HCT116 (cell line): Measurements from ENCODE around the gene COBLL1. TPM values are rescaled to one million over a fixed set of nuclear protein-coding genes. Genes with fewer than 3 reads are reported as not detected.

Experiments
- ATAC-seq: fragments of 200-7000 bp; cut with Tn5 transposase; 2 replicates; pipeline ENCODE4 v1.9.1; 2020; ENCODE audit warnings: mild to moderate bottlenecking, moderate library complexity
- BruUV-seq: library from RNA; stranded (reverse); fragments of 400-500 nt; replicated peaks from 2 replicates; lab custom pipeline; 2021; lab: Mats Ljungman, UMichigan
- CTCF ChIA-PET: fragments of 300-600 bp; sonication (Branson Sonifier 250); formaldehyde crosslinking; loops from one replicate; lab custom pipeline; 2021; ENCODE audit warnings: antibody characterized with exemption; lab: Charles Lee
- POLR2A ChIA-PET: fragments of 300-600, 350-600 bp; sonication (Branson Sonifier 250); formaldehyde crosslinking; loops from one replicate; lab custom pipeline; 2021; ENCODE audit warnings: antibody characterized with exemption; lab: Charles Lee
- RAD21 ChIA-PET, 2 experiments: fragments of 300-600 bp; sonication (Branson Sonifier 250); formaldehyde crosslinking; loops; one replicate each; lab custom pipeline; 2023; ENCODE audit warnings: low total read pairs in 2 of 2; ENCODE audit not compliant: uncharacterized antibody in 2 of 2, unreplicated experiment in 2 of 2, low non-redundant PET in 1 of 2; lab: Charles Lee
- DNase-seq: peaks from one replicate; pipeline ENCODE4 v3.0.0-alpha.2; 2010; ENCODE audit warnings: low read depth, low spot score
- H2AFZ ChIP-seq: fragments of 200-600 bp; shearing (Covaris generic), sonication (generic); 2 replicates; pipeline ENCODE4 v1.6.1; 2017; ENCODE audit warnings: low read depth, mixed run types, mixed read lengths, antibody characterized with exemption, low read length; ENCODE audit not compliant: poor library complexity, severe bottlenecking
- H3K27ac ChIP-seq: 2 replicates; pipeline ENCODE4 v1.5.1; 2012; ENCODE audit warnings: low read depth, low read length
- H3K27me3 ChIP-seq: fragments of 200-600 bp; sonication (generic); 2 replicates; pipeline ENCODE4 v1.6.1; 2016; ENCODE audit warnings: mixed run types, low read length, mixed read lengths; ENCODE audit not compliant: insufficient read depth
- H3K36me3 ChIP-seq, 2 experiments: fragments of 200-500 bp in 1 of 2; fragments of 200-600 bp in 1 of 2; sonication (Bioruptor generic) in 1 of 2; sonication (generic) in 1 of 2; 2 replicates each; pipeline versions ENCODE4 v1.5.1 to v1.6.1; 2014 to 2016; ENCODE audit warnings: low read length in 2 of 2, inconsistent platforms in 1 of 2, mixed read lengths in 1 of 2, mixed run types in 1 of 2; ENCODE audit not compliant: insufficient read depth in 2 of 2, control insufficient read depth in 1 of 2
- H3K4me1 ChIP-seq, 2 experiments: fragments of 200-600 bp in 1 of 2; sonication (generic) in 1 of 2; 2 replicates each; pipeline versions ENCODE4 v1.5.1 to v1.6.1; 2012 to 2017; ENCODE audit warnings: low read length in 2 of 2, inconsistent platforms in 1 of 2, mild to moderate bottlenecking in 1 of 2, mixed read lengths in 1 of 2, mixed run types in 1 of 2, moderate library complexity in 1 of 2; ENCODE audit not compliant: insufficient read depth in 2 of 2, control insufficient read depth in 1 of 2
- H3K4me2 ChIP-seq: fragments of 200-600 bp; sonication (generic); 2 replicates; pipeline ENCODE4 v1.6.1; 2017; ENCODE audit warnings: mixed run types, low read length, mixed read lengths
- H3K4me3 ChIP-seq, 2 experiments: fragments of 200-600 bp in 1 of 2; sonication (generic) in 1 of 2; replicated peaks in 1 of 2; 2 replicates each; pipeline ENCODE4 v1.5.1; 2011 to 2016; ENCODE audit warnings: low read length in 2 of 2, control low read depth in 1 of 2, low read depth in 1 of 2, mild to moderate bottlenecking in 1 of 2, mixed read lengths in 1 of 2, mixed run types in 1 of 2
- H3K79me2 ChIP-seq: fragments of 200-600 bp; sonication (generic); 2 replicates; pipeline ENCODE4 v1.6.1; 2017; ENCODE audit warnings: mild to moderate bottlenecking, mixed run types, low read length, moderate library complexity, mixed read lengths; ENCODE audit not compliant: insufficient read depth
- H3K9ac ChIP-seq: fragments of 200-600 bp; sonication (generic); 2 replicates; pipeline ENCODE4 v1.6.1; 2016; ENCODE audit warnings: low read length, mixed read lengths
- H3K9me2 ChIP-seq: fragments of 200-600 bp; sonication (generic), shearing (Covaris generic); 2 replicates; pipeline ENCODE4 v1.6.1; 2017; ENCODE audit warnings: mixed run types, mild to moderate bottlenecking, moderate library complexity; ENCODE audit not compliant: insufficient read depth
- H3K9me3 ChIP-seq, 2 experiments: fragments of 200-500 bp in 1 of 2; fragments of 200-600 bp in 1 of 2; sonication (Bioruptor generic) in 1 of 2; sonication (generic) in 1 of 2; 2 replicates each; pipeline ENCODE4 v1.6.1; 2014 to 2017; ENCODE audit warnings: low read length in 2 of 2, mixed read lengths in 2 of 2, inconsistent platforms in 1 of 2, low read depth in 1 of 2, mild to moderate bottlenecking in 1 of 2, mixed run types in 1 of 2, moderate library complexity in 1 of 2; ENCODE audit not compliant: control insufficient read depth in 1 of 2, insufficient read depth in 1 of 2
- H4K20me1 ChIP-seq: fragments of 200-600 bp; sonication (generic), shearing (Covaris generic); 2 replicates; pipeline ENCODE4 v1.6.1; 2017; ENCODE audit warnings: mixed run types, mild to moderate bottlenecking, moderate library complexity; ENCODE audit not compliant: insufficient read depth
- CEBPB ChIP-seq: IDR thresholded peaks from 2 replicates; pipeline ENCODE4 v1.6.1; 2012; ENCODE audit warnings: low read depth
- ELF1 ChIP-seq: IDR thresholded peaks from 2 replicates; pipeline ENCODE4 v1.6.1; 2012; ENCODE audit warnings: low read depth, borderline replicate concordance
- EZH2 ChIP-seq: fragments of 200-600 bp; sonication (generic); IDR thresholded peaks from 2 replicates; pipeline ENCODE4 v1.6.1; 2017; ENCODE audit warnings: antibody characterized with exemption, mixed run types
- EZH2phosphoT487 ChIP-seq: fragments of 200-600 bp; IDR thresholded peaks from 2 replicates; pipeline ENCODE4 v1.6.1; 2018; ENCODE audit warnings: antibody characterized with exemption, borderline replicate concordance
- FOSL1 ChIP-seq: IDR thresholded peaks from 2 replicates; pipeline ENCODE4 v1.6.1; 2012; ENCODE audit warnings: low read depth
- JUND ChIP-seq: IDR thresholded peaks from 2 replicates; pipeline ENCODE4 v1.6.1; 2012
- POLR2AphosphoS5 ChIP-seq: IDR thresholded peaks from 2 replicates; pipeline ENCODE4 v1.6.1; 2011; ENCODE audit warnings: mild to moderate bottlenecking, low read depth, low read length, moderate library complexity
- TCF7L2 ChIP-seq: IDR thresholded peaks from 2 replicates; pipeline ENCODE4 v1.7.0; 2011; ENCODE audit warnings: borderline replicate concordance, inconsistent platforms; ENCODE audit not compliant: insufficient read depth, insufficient read length; ENCODE audit errors: extremely low read depth
- ZFX ChIP-seq: fragments of 450-650 bp; IDR thresholded peaks from 2 replicates; pipeline ENCODE4 v1.6.1; 2017
- intact Hi-C: fragments of 100-400 bp; cut with micrococcal nuclease; formaldehyde crosslinking; loops from 2 replicates; pipeline ENCODE4 v1.10.0; 2022
- total RNA-seq: library from RNA; stranded (reverse); gene quantifications from one replicate; pipeline ENCODE4 v1.2.1, GENCODE V29; 2021; ENCODE audit not compliant: unreplicated experiment
- TF ChIP-seq, protein P1 (sequence below): IDR thresholded peaks from 2 replicates; pipeline ENCODE4 v1.6.1; 2012
- TF ChIP-seq, protein P2 (sequence below): IDR thresholded peaks from 2 replicates; pipeline ENCODE4 v1.6.1; 2011; ENCODE audit warnings: mild to moderate bottlenecking, low read length, moderate library complexity; ENCODE audit not compliant: insufficient replicate concordance; ENCODE audit errors: extremely low read depth
- TF ChIP-seq, protein P3 (sequence below), 3 experiments: fragments of 200-600 bp in 1 of 3; sonication (generic) in 1 of 3; IDR thresholded peaks in 2 of 3; conservative IDR thresholded peaks in 1 of 3; 2 replicates each; pipeline ENCODE4 v1.5.1; 2012 to 2017; ENCODE audit warnings: low read depth in 2 of 3, low read length in 2 of 3, antibody characterized with exemption in 1 of 3, borderline replicate concordance in 1 of 3, control low read depth in 1 of 3, mild to moderate bottlenecking in 1 of 3, mixed read lengths in 1 of 3, mixed run types in 1 of 3, moderate library complexity in 1 of 3; ENCODE audit not compliant: insufficient read depth in 1 of 3

The COBLL1 gene
- total RNA-seq, 1 experiment from 2014 or later: 3.6 TPM

DNA sequence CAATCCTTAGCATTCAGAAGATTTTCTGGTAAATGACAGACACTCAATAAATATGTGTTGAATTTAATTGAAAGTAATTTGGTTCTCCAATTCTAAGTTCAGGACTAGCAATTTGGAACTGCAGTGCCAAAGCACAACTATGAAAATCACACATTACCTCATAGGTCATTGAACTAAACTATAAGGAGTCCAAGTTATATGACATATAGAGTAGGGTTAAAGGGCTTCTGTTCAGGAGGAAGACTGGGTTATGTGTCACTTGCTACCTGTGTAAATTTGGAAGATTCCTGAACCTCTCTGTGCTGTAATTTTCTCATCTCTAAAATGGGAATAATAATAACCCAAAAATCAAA is 27.8 kb upstream of the COBLL1 start:
- Histone ChIP-seq H3K9me2 (no peaks in the 10 kb centered on the region), H3K79me2 (no peaks in the 10 kb centered on the region), H3K9ac (no peak overlapping the region), H3K27ac (no peak overlapping the region), H3K4me1 (no peaks in the 10 kb centered on the region), H4K20me1 (no peaks in the 10 kb centered on the region), H2AFZ (no peak overlapping the region), H3K9me3 (no peaks in the 10 kb centered on the region), H3K4me2 (no peak overlapping the region), H3K36me3 (no peaks in the 10 kb centered on the region), H3K27me3 (no peaks in the 10 kb centered on the region), H3K4me3 (no peak overlapping the region)
- DNase-seq (no peak), ATAC-seq (no peak)
- ChIA-PET RAD21 (no interaction called here), POLR2A (no interaction called here), CTCF (interaction anchor here (1.1 kb wide), 1 partner anchor 27 kb away, joined by 3 read pairs; the partner anchor contains the start of gene COBLL1)
- intact Hi-C loops: no loop called here
- BruUV-seq: no TSS peak
- TF ChIP-seq, protein P1, sequence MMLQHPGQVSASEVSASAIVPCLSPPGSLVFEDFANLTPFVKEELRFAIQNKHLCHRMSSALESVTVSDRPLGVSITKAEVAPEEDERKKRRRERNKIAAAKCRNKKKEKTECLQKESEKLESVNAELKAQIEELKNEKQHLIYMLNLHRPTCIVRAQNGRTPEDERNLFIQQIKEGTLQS: no peak
- no peak for TF ChIP-seq CEBPB
- TF ChIP-seq, protein P2, sequence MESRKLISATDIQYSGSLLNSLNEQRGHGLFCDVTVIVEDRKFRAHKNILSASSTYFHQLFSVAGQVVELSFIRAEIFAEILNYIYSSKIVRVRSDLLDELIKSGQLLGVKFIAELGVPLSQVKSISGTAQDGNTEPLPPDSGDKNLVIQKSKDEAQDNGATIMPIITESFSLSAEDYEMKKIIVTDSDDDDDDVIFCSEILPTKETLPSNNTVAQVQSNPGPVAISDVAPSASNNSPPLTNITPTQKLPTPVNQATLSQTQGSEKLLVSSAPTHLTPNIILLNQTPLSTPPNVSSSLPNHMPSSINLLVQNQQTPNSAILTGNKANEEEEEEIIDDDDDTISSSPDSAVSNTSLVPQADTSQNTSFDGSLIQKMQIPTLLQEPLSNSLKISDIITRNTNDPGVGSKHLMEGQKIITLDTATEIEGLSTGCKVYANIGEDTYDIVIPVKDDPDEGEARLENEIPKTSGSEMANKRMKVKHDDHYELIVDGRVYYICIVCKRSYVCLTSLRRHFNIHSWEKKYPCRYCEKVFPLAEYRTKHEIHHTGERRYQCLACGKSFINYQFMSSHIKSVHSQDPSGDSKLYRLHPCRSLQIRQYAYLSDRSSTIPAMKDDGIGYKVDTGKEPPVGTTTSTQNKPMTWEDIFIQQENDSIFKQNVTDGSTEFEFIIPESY: no peak

DNA sequence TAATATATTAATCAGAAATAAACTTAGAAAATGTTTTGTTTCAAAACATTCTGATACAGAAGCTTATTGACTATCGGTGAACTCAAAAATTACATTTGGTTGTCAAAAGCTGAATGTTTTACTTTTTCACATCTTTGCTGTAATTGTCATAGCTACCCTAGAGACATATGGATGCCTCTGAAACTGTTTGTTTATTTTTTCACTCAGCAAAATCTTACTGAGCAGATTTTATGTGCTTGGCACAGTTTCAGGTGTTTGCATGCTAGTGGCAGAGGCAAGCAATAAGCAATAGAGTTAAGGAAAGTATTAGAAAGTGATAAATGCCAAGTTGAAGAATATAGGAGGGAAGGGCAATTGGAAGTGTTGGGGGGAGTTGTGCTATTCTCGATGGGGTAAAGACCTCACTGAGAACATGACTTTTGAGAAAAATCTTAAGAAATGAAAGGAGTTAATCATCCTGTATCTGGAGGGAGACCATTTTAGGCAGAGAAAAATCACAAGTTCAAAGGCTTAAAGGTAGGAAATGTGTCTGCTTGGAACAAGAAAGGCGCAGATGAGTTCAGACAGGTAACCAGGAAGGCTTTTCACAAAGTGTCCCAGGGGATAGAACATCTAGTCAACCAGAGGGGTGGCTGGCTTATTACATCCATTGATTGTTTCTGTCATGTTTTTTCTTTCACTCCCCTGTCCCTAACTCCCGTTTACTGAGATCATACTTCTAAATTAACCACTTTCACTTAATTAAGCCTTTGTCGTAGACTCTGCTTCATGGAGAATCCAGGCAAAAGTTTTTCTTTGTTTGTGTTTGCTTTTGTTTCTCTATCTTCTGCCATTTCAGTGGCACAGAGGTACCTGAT is 27.2 kb upstream of the COBLL1 start:
- BruUV-seq: no TSS peak
- DNase-seq: no peak
- TF ChIP-seq, protein P3, sequence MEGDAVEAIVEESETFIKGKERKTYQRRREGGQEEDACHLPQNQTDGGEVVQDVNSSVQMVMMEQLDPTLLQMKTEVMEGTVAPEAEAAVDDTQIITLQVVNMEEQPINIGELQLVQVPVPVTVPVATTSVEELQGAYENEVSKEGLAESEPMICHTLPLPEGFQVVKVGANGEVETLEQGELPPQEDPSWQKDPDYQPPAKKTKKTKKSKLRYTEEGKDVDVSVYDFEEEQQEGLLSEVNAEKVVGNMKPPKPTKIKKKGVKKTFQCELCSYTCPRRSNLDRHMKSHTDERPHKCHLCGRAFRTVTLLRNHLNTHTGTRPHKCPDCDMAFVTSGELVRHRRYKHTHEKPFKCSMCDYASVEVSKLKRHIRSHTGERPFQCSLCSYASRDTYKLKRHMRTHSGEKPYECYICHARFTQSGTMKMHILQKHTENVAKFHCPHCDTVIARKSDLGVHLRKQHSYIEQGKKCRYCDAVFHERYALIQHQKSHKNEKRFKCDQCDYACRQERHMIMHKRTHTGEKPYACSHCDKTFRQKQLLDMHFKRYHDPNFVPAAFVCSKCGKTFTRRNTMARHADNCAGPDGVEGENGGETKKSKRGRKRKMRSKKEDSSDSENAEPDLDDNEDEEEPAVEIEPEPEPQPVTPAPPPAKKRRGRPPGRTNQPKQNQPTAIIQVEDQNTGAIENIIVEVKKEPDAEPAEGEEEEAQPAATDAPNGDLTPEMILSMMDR (IDR thresholded peaks at IDR 0.05 in 2 of 3, conservative IDR thresholded peaks at IDR 0.05 in 1 of 3; ENCODE audit: borderline replicate concordance in 1 of 3, insufficient read depth in 1 of 3, low read depth in 2 of 3, low read length in 2 of 3): no peak
- no peak for TF ChIP-seq JUND
- TF ChIP-seq EZH2phosphoT487: no peak
- no peak for TF ChIP-seq TCF7L2
- no peak for TF ChIP-seq POLR2AphosphoS5
- TF ChIP-seq EZH2: no peak
- no peak for TF ChIP-seq FOSL1
- no peak for TF ChIP-seq ELF1
- TF ChIP-seq, protein P2: no peak
- TF ChIP-seq ZFX: no peak

More for the DNA sequence above, 27.2 kb upstream of the COBLL1 start:
- ChIA-PET POLR2A (no interaction called here), CTCF (no interaction called here), RAD21 (no interaction called here)
- Histone ChIP-seq H3K9ac (no peak overlapping the region), H3K4me3 (no peak overlapping the region), H3K9me3 (no peaks in the 10 kb centered on the region), H3K4me2 (no peak overlapping the region), H3K79me2 (no peaks in the 10 kb centered on the region), H4K20me1 (no peaks in the 10 kb centered on the region), H3K27me3 (no peaks in the 10 kb centered on the region), H3K27ac (no peak overlapping the region), H3K4me1 (no peaks in the 10 kb centered on the region), H3K9me2 (no peaks in the 10 kb centered on the region), H2AFZ (no peak overlapping the region), H3K36me3 (no peaks in the 10 kb centered on the region)
- ATAC-seq: no peak
- intact Hi-C loops: no loop called here
